HepG2 (cell line): Measurements from ENCODE around the gene COBL. TPM values are rescaled to one million over a fixed set of nuclear protein-coding genes. Genes with fewer than 3 reads are reported as not detected.

Experiments
- LCORL ChIP-seq, 2 experiments: fragments of 450-650 bp in 1 of 2; sonication (generic) in 1 of 2; formaldehyde crosslinking in 1 of 2; IDR thresholded peaks; 2 replicates each; pipeline versions ENCODE4 v1.5.0 to v1.6.1; 2017 to 2020; ENCODE audit warnings: antibody characterized with exemption in 1 of 2, missing genetic modification reagents in 1 of 2
- NCOA2 ChIP-seq: sonication (generic); formaldehyde crosslinking; IDR thresholded peaks from 2 replicates; pipeline ENCODE4 v1.8.0; 2022; ENCODE audit warnings: inconsistent platforms
- NFE2 ChIP-seq: sonication (generic); formaldehyde crosslinking; IDR thresholded peaks from 2 replicates; pipeline ENCODE4 v1.4.0; 2020; ENCODE audit warnings: missing genetic modification reagents
- PAF1 ChIP-seq: IDR thresholded peaks from 2 replicates; pipeline ENCODE4 v1.6.1; 2016; ENCODE audit warnings: missing genetic modification reagents, missing compliant biosample characterization
- PRPF4 ChIP-seq: fragments of 200-400 bp; formaldehyde crosslinking; IDR thresholded peaks from 2 replicates; pipeline ENCODE4 v1.6.1; 2016; ENCODE audit warnings: low read length, low read depth; ENCODE audit not compliant: poor library complexity, severe bottlenecking
- RARG ChIP-seq: sonication (generic); formaldehyde crosslinking; IDR thresholded peaks from 2 replicates; pipeline ENCODE4 v1.4.0; 2020; ENCODE audit warnings: low read depth, mild to moderate bottlenecking, missing genetic modification reagents
- SIX1 ChIP-seq: sonication (generic); formaldehyde crosslinking; IDR thresholded peaks from 2 replicates; pipeline ENCODE4 v1.4.0; 2020; ENCODE audit warnings: missing genetic modification reagents, borderline replicate concordance
- ZBTB21 ChIP-seq: sonication (generic); formaldehyde crosslinking; IDR thresholded peaks from 2 replicates; pipeline ENCODE4 v1.4.0; 2020; ENCODE audit warnings: missing genetic modification reagents
- ZFP1 ChIP-seq: IDR thresholded peaks from 2 replicates; pipeline ENCODE4 v1.6.1; 2016
- ZMYM4 ChIP-seq: sonication (generic); formaldehyde crosslinking; IDR thresholded peaks from 2 replicates; pipeline ENCODE4 v1.8.1; 2023; ENCODE audit warnings: mild to moderate bottlenecking, missing genetic modification reagents
- ZNF225 ChIP-seq: sonication (generic); formaldehyde crosslinking; IDR thresholded peaks from 2 replicates; pipeline ENCODE4 v1.4.0; 2020; ENCODE audit warnings: mild to moderate bottlenecking, missing genetic modification reagents
- ZNF496 ChIP-seq: sonication (generic); formaldehyde crosslinking; IDR thresholded peaks from 2 replicates; pipeline ENCODE4 v1.8.1; 2023; ENCODE audit warnings: mild to moderate bottlenecking, moderate library complexity, missing genetic modification reagents; ENCODE audit not compliant: insufficient replicate concordance
- ZNF577 ChIP-seq: sonication (generic); formaldehyde crosslinking; IDR thresholded peaks from 2 replicates; pipeline ENCODE4 v1.4.0; 2020; ENCODE audit warnings: mild to moderate bottlenecking, low read depth, missing genetic modification reagents, borderline replicate concordance
- ZNF883 ChIP-seq: sonication (generic); formaldehyde crosslinking; IDR thresholded peaks from 2 replicates; pipeline ENCODE4 v1.5.1; 2020; ENCODE audit warnings: mild to moderate bottlenecking, missing genetic modification reagents; ENCODE audit errors: not compliant biosample characterization
- polyA plus RNA-seq, 8 experiments: library from polyadenylated mRNA; depleted of rRNA in 3 of 8; stranded (reverse) in 7 of 8; unstranded in 1 of 8; fragments of >200 nt; fragmentation: Illumina TruSeq in 4 of 8; extraction: Trizol in 4 of 8; gene quantifications; 2 replicates each; pipeline versions ENCODE4 v1.2.1 to v1.2.3, GENCODE V29; 2011 to 2016; ENCODE audit warnings: low read depth in 4 of 8, missing spikeins in 1 of 8, mixed read lengths in 1 of 8; ENCODE audit not compliant: insufficient read depth in 1 of 8
- total RNA-seq, 5 experiments: library from RNA; depleted of rRNA; stranded (reverse); fragments of >200 nt; fragmentation: Illumina TruSeq; extraction: Trizol; gene quantifications; 2 replicates each; pipeline ENCODE4 v1.2.3, GENCODE V29; 2016; ENCODE audit warnings: low read depth in 1 of 5
- TF ChIP-seq, protein P1 (sequence below): sonication (generic); formaldehyde crosslinking; IDR thresholded peaks from 2 replicates; pipeline ENCODE4 v1.5.0; 2020; ENCODE audit warnings: mild to moderate bottlenecking, missing genetic modification reagents
- TF ChIP-seq, protein P2 (sequence below): fragments of 450-650 bp; IDR thresholded peaks from 2 replicates; pipeline ENCODE4 v1.6.1; 2017; ENCODE audit warnings: mild to moderate bottlenecking
- TF ChIP-seq, protein P3 (sequence below): IDR thresholded peaks from 2 replicates; pipeline ENCODE4 v1.6.1; 2016; ENCODE audit warnings: low read depth, missing genetic modification reagents, missing compliant biosample characterization
- TF ChIP-seq, protein P4 (sequence below): sonication (generic); formaldehyde crosslinking; IDR thresholded peaks from 2 replicates; pipeline ENCODE4 v1.4.0; 2020; ENCODE audit warnings: missing genetic modification reagents

COBL gene
- total and polyA plus RNA-seq, 2 of the 13 experiments (the other 11 are each of a cell fraction or from before 2014, with no cell fraction given): 3.8 to 4.9 TPM

DNA sequence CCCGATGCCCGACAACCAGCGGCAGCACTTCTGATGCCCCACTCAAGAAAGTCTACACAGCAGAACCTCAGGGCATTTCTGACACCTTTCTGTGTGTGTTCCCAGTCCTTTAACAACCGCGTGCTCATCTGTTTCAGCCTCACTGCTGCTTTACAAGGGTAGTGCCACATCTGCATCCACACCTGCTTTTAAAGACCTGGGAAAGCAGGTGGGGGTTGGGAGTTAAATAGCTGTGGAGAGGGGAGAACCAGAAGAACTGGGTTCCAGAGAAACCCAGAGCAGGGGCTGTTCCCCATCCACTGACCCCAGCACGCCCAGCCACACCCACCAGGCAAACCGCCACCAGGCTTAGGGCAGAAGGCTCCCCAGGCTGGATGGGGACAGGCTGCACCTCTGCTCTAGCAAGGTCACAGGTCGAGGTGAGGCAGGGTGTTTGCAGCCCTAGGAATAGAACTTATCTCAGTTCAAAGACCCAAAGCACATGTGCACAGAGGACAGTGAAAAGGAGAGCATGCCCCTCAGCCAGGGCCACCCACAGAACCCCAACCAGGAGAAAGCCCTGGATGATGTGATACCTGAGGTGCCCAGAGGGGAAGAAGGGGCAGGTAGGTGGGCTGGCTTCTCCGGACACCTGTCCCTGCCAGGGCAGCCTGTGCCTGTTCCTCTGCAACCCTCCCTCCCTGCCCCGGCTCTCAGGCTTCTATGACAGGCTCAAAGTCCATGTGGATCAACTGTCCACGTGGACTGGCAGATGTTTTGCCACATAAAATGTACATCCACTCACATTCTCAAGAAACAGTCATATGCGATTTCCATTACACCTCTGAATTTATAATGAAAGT, 51.3 kb downstream of the COBL start (continued):
- TF ChIP-seq, protein P1, sequence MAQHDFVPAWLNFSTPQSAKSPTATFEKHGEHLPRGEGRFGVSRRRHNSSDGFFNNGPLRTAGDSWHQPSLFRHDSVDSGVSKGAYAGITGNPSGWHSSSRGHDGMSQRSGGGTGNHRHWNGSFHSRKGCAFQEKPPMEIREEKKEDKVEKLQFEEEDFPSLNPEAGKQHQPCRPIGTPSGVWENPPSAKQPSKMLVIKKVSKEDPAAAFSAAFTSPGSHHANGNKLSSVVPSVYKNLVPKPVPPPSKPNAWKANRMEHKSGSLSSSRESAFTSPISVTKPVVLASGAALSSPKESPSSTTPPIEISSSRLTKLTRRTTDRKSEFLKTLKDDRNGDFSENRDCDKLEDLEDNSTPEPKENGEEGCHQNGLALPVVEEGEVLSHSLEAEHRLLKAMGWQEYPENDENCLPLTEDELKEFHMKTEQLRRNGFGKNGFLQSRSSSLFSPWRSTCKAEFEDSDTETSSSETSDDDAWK (CRISPR knock-in tag): no peak
- no peak for TF ChIP-seq PRPF4
- TF ChIP-seq, protein P2, sequence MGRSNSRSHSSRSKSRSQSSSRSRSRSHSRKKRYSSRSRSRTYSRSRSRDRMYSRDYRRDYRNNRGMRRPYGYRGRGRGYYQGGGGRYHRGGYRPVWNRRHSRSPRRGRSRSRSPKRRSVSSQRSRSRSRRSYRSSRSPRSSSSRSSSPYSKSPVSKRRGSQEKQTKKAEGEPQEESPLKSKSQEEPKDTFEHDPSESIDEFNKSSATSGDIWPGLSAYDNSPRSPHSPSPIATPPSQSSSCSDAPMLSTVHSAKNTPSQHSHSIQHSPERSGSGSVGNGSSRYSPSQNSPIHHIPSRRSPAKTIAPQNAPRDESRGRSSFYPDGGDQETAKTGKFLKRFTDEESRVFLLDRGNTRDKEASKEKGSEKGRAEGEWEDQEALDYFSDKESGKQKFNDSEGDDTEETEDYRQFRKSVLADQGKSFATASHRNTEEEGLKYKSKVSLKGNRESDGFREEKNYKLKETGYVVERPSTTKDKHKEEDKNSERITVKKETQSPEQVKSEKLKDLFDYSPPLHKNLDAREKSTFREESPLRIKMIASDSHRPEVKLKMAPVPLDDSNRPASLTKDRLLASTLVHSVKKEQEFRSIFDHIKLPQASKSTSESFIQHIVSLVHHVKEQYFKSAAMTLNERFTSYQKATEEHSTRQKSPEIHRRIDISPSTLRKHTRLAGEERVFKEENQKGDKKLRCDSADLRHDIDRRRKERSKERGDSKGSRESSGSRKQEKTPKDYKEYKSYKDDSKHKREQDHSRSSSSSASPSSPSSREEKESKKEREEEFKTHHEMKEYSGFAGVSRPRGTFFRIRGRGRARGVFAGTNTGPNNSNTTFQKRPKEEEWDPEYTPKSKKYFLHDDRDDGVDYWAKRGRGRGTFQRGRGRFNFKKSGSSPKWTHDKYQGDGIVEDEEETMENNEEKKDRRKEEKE: no peak
- peak; percentile 39; the same call in 1 of the 2 replicates for TF ChIP-seq ZNF225 (CRISPR knock-in tag)
- no peak for TF ChIP-seq ZNF883 (CRISPR knock-in tag)
- TF ChIP-seq, protein P3, sequence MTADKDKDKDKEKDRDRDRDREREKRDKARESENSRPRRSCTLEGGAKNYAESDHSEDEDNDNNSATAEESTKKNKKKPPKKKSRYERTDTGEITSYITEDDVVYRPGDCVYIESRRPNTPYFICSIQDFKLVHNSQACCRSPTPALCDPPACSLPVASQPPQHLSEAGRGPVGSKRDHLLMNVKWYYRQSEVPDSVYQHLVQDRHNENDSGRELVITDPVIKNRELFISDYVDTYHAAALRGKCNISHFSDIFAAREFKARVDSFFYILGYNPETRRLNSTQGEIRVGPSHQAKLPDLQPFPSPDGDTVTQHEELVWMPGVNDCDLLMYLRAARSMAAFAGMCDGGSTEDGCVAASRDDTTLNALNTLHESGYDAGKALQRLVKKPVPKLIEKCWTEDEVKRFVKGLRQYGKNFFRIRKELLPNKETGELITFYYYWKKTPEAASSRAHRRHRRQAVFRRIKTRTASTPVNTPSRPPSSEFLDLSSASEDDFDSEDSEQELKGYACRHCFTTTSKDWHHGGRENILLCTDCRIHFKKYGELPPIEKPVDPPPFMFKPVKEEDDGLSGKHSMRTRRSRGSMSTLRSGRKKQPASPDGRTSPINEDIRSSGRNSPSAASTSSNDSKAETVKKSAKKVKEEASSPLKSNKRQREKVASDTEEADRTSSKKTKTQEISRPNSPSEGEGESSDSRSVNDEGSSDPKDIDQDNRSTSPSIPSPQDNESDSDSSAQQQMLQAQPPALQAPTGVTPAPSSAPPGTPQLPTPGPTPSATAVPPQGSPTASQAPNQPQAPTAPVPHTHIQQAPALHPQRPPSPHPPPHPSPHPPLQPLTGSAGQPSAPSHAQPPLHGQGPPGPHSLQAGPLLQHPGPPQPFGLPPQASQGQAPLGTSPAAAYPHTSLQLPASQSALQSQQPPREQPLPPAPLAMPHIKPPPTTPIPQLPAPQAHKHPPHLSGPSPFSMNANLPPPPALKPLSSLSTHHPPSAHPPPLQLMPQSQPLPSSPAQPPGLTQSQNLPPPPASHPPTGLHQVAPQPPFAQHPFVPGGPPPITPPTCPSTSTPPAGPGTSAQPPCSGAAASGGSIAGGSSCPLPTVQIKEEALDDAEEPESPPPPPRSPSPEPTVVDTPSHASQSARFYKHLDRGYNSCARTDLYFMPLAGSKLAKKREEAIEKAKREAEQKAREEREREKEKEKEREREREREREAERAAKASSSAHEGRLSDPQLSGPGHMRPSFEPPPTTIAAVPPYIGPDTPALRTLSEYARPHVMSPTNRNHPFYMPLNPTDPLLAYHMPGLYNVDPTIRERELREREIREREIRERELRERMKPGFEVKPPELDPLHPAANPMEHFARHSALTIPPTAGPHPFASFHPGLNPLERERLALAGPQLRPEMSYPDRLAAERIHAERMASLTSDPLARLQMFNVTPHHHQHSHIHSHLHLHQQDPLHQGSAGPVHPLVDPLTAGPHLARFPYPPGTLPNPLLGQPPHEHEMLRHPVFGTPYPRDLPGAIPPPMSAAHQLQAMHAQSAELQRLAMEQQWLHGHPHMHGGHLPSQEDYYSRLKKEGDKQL (CRISPR knock-in tag): no peak
- TF ChIP-seq, protein P4, sequence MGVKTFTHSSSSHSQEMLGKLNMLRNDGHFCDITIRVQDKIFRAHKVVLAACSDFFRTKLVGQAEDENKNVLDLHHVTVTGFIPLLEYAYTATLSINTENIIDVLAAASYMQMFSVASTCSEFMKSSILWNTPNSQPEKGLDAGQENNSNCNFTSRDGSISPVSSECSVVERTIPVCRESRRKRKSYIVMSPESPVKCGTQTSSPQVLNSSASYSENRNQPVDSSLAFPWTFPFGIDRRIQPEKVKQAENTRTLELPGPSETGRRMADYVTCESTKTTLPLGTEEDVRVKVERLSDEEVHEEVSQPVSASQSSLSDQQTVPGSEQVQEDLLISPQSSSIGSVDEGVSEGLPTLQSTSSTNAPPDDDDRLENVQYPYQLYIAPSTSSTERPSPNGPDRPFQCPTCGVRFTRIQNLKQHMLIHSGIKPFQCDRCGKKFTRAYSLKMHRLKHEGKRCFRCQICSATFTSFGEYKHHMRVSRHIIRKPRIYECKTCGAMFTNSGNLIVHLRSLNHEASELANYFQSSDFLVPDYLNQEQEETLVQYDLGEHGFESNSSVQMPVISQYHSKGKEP: no peak
- peak; percentile 52; the same call in 1 of the 2 replicates for TF ChIP-seq NCOA2 (CRISPR knock-in tag)
- TF ChIP-seq ZNF496 (CRISPR knock-in tag): no peak
- TF ChIP-seq ZBTB21 (CRISPR knock-in tag): no peak
- no peak for TF ChIP-seq ZNF577
- no peak for TF ChIP-seq RARG (CRISPR knock-in tag)
- TF ChIP-seq ZFP1 (CRISPR knock-in tag): 0 out of 2 replicates have a peak, but pooled peaks have one; percentile 36
- TF ChIP-seq PAF1 (CRISPR knock-in tag): no peak
- TF ChIP-seq NFE2 (CRISPR knock-in tag): no peak
- TF ChIP-seq LCORL (IDR thresholded peaks at IDR 0.05): no peak
- no peak; the same call in 1 of the 2 replicates for TF ChIP-seq LCORL (CRISPR knock-in tag; IDR thresholded peaks at IDR 0.05)
- TF ChIP-seq ZMYM4 (CRISPR knock-in tag): no peak
- TF ChIP-seq SIX1: no peak
